Measurements from ENCODE around the gene DCAF11. TPM values are rescaled to one million over a fixed set of nuclear protein-coding genes. Genes with fewer than 3 reads are reported as not detected.

The DCAF11 gene
- total and polyA plus RNA-seq, 2 of the 13 experiments (the other 11 are each of a cell fraction or from before 2014, with no cell fraction given): 150 to 257 TPM

DNA sequence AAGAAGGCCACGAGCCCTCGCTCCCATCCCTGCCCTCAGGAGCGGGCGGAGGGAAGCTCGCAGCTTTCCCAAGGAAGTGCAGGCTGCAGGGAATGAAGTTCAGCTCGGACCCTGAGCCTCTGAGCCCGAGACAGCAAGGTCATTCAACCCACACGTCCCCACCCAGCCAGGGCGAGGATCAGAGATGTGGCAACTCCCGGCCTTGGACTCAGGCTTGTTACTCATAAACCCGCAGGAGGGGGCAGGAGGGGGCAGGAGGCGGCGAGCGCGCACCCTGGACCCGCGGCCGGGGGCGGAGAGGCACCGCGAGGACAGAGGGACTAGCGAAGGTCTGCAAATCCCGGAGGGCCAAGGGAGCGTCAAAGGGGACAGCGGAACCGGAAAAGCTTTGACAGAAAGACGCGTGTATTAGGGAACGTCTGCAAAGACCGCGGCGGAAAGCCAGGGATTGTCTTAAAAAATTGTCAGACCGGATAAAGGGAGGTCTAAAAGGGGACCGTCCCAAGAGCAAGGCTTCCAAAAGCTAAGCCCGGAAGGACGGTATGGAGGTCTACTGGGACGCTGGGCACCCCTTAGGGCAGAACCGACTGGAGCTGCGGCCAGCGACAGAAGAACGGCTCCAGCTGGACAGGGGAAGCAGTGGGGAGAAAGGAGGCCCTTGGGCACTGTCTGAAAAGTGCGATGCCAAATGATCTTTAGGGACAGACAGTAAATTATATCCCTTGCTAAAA is 611 bp upstream of the DCAF11 start (continued):
- TF ChIP-seq, protein P1, sequence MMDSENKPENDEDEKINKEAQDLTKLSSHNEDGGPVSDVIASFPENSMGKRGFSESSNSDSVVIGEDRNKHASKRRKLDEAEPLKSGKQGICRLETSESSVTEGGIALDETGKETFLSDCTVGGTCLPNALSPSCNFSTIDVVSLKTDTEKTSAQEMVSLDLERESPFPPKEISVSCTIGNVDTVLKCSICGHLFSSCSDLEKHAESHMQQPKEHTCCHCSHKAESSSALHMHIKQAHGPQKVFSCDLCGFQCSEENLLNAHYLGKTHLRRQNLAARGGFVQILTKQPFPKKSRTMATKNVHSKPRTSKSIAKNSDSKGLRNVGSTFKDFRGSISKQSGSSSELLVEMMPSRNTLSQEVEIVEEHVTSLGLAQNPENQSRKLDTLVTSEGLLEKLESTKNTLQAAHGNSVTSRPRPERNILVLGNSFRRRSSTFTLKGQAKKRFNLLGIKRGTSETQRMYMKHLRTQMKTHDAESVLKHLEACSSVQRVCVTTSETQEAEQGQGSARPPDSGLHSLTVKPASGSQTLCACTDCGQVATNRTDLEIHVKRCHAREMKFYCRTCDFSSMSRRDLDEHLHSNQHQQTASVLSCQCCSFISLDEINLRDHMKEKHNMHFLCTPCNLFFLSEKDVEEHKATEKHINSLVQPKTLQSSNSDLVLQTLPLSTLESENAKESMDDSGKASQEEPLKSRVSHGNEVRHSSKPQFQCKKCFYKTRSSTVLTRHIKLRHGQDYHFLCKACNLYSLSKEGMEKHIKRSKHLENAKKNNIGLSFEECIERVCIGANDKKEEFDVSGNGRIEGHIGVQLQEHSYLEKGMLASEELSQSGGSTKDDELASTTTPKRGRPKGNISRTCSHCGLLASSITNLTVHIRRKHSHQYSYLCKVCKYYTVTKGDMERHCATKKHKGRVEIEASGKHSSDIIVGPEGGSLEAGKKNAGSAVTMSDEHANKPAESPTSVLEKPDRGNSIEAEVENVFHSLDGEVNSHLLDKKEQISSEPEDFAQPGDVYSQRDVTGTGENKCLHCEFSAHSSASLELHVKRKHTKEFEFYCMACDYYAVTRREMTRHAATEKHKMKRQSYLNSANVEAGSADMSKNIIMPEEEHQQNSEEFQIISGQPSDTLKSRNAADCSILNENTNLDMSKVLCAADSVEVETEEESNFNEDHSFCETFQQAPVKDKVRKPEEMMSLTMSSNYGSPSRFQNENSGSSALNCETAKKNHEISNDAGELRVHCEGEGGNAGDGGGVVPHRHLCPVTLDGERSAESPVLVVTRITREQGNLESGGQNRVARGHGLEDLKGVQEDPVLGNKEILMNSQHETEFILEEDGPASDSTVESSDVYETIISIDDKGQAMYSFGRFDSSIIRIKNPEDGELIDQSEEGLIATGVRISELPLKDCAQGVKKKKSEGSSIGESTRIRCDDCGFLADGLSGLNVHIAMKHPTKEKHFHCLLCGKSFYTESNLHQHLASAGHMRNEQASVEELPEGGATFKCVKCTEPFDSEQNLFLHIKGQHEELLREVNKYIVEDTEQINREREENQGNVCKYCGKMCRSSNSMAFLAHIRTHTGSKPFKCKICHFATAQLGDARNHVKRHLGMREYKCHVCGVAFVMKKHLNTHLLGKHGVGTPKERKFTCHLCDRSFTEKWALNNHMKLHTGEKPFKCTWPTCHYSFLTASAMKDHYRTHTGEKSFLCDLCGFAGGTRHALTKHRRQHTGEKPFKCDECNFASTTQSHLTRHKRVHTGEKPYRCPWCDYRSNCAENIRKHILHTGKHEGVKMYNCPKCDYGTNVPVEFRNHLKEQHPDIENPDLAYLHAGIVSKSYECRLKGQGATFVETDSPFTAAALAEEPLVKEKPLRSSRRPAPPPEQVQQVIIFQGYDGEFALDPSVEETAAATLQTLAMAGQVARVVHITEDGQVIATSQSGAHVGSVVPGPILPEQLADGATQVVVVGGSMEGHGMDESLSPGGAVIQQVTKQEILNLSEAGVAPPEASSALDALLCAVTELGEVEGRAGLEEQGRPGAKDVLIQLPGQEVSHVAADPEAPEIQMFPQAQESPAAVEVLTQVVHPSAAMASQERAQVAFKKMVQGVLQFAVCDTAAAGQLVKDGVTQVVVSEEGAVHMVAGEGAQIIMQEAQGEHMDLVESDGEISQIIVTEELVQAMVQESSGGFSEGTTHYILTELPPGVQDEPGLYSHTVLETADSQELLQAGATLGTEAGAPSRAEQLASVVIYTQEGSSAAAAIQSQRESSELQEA (CRISPR knock-in tag; IDR thresholded peaks at IDR 0.05; ENCODE audit: not compliant biosample characterization): peak; percentile 91
- TF ChIP-seq ATAD3A (CRISPR knock-in tag; IDR thresholded peaks at IDR 0.05) (peak; percentile 75), ZNF598 (CRISPR knock-in tag; IDR thresholded peaks at IDR 0.05; ENCODE audit: borderline replicate concordance) (peak; percentile 54; the same call in 1 of the 2 replicates), SATB2 (CRISPR knock-in tag; IDR thresholded peaks at IDR 0.05) (no peak), CHD4 (IDR thresholded peaks at IDR 0.05; ENCODE audit: borderline replicate concordance, low read length) (peak; percentile 89), TBX3 (IDR thresholded peaks at IDR 0.05; ENCODE audit: borderline replicate concordance) (peak; percentile 88; the same call in 1 of the 2 replicates), HNRNPL (IDR thresholded peaks at IDR 0.05; ENCODE audit: low read depth, low read length) (no peak; the same call in 1 of the 2 replicates), ZNF432 (CRISPR knock-in tag; IDR thresholded peaks at IDR 0.05; ENCODE audit: borderline replicate concordance) (no peak), NR0B2 (CRISPR knock-in tag; IDR thresholded peaks at IDR 0.05) (peak; percentile 94; the same call in 1 of the 2 replicates), SMARCE1 (IDR thresholded peaks at IDR 0.05; ENCODE audit: borderline replicate concordance) (no peak), MAF1 (CRISPR knock-in tag; IDR thresholded peaks at IDR 0.05; ENCODE audit: borderline replicate concordance) (peak; percentile 68; the same call in 1 of the 2 replicates), TCF7L2 (IDR thresholded peaks at IDR 0.05; ENCODE audit: low read depth, low read length) (no peak), SIN3B (IDR thresholded peaks at IDR 0.05; ENCODE audit: low read length) (peak; percentile 61; the same call in 1 of the 2 replicates)
- TF ChIP-seq, protein P2, sequence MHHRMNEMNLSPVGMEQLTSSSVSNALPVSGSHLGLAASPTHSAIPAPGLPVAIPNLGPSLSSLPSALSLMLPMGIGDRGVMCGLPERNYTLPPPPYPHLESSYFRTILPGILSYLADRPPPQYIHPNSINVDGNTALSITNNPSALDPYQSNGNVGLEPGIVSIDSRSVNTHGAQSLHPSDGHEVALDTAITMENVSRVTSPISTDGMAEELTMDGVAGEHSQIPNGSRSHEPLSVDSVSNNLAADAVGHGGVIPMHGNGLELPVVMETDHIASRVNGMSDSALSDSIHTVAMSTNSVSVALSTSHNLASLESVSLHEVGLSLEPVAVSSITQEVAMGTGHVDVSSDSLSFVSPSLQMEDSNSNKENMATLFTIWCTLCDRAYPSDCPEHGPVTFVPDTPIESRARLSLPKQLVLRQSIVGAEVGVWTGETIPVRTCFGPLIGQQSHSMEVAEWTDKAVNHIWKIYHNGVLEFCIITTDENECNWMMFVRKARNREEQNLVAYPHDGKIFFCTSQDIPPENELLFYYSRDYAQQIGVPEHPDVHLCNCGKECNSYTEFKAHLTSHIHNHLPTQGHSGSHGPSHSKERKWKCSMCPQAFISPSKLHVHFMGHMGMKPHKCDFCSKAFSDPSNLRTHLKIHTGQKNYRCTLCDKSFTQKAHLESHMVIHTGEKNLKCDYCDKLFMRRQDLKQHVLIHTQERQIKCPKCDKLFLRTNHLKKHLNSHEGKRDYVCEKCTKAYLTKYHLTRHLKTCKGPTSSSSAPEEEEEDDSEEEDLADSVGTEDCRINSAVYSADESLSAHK (CRISPR knock-in tag; IDR thresholded peaks at IDR 0.05; ENCODE audit: borderline replicate concordance): peak; percentile 92
- TF ChIP-seq, protein P3, sequence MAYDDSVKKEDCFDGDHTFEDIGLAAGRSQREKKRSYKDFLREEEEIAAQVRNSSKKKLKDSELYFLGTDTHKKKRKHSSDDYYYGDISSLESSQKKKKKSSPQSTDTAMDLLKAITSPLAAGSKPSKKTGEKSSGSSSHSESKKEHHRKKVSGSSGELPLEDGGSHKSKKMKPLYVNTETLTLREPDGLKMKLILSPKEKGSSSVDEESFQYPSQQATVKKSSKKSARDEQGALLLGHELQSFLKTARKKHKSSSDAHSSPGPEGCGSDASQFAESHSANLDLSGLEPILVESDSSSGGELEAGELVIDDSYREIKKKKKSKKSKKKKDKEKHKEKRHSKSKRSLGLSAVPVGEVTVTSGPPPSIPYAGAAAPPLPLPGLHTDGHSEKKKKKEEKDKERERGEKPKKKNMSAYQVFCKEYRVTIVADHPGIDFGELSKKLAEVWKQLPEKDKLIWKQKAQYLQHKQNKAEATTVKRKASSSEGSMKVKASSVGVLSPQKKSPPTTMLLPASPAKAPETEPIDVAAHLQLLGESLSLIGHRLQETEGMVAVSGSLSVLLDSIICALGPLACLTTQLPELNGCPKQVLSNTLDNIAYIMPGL (CRISPR knock-in tag; IDR thresholded peaks at IDR 0.05; ENCODE audit: borderline replicate concordance in 1 of 2, low read depth in 1 of 2): peak; percentile 97
